HG03108 (cell line): Measurements from ENCODE around the gene NCLN.

Source experiments
- ATAC-seq: cut with Tn5 transposase; IDR thresholded peaks from one replicate; pipeline ENCODE4 v1.9.1; 2021; ENCODE audit warnings: moderate library complexity; ENCODE audit not compliant: unreplicated experiment

Gene NCLN

GRCh38 chr19:3253270-3253669 lies 67.5 kb downstream of the NCLN start:
- ATAC-seq: no peak

- ATAC-seq: no peak
These were observed 68.8 kb downstream of the NCLN start for GRCh38 chr19:3254520-3254919.

GRCh38 chr19:3257071-3257470 lies 71.3 kb downstream of the NCLN start:
- ATAC-seq: no peak
